Activated CD4-positive, alpha-beta T cell treated with anti-CD3 and anti-CD28 coated beads, Interleukin-2, Interleukin-6, amounts not matched to agents 100 ng/mL and 50 ng/mL, durations not matched to agents 16 hours and 8 hours (primary cell): ENCODE measurements around the gene THG1L.
"Not testable (repeated sequence)": the region's sequence is repeated elsewhere in the genome, so short reads cannot be mapped to it uniquely, and the experiment has no call there.

Experiments used
- DNase-seq: peaks from one replicate; pipeline ENCODE4 v3.0.0-alpha.2; 2020

Gene THG1L

GRCh38 chr5:157731272-157732129 lies at the start of gene THG1L:
TSS of gene THG1L (plus strand) at chr5:157731420. CDS start at chr5:157731441, 21 bp downstream.
- DNase-seq: peak; percentile 99

- no peak for DNase-seq
Observed at GRCh38 chr5:157682257-157682656, 49.0 kb upstream of the THG1L start.

- DNase-seq: not testable (repeated sequence)
Observed at GRCh38 chr5:157686276-157687197, 44.7 kb upstream of the THG1L start.

- DNase-seq: no peak
Observed at GRCh38 chr5:157687198-157687554, 44.0 kb upstream of the THG1L start.

GRCh38 chr5:157689942-157690689 lies 41.1 kb upstream of the THG1L start:
- peak; percentile 34 for DNase-seq

- DNase-seq: no peak
Observed at GRCh38 chr5:157690690-157691433, 40.4 kb upstream of the THG1L start.

- not testable (repeated sequence) for DNase-seq
Observed at GRCh38 chr5:157693816-157694215, 37.4 kb upstream of the THG1L start.

- DNase-seq: not testable (repeated sequence)
Observed at GRCh38 chr5:157696154-157696553, 35.1 kb upstream of the THG1L start.

- DNase-seq: not testable (repeated sequence)
Observed at GRCh38 chr5:157698674-157699073, 32.5 kb upstream of the THG1L start.

GRCh38 chr5:157703736-157704135 lies 27.5 kb upstream of the THG1L start:
- DNase-seq: no peak

GRCh38 chr5:157708866-157709265 lies 22.4 kb upstream of the THG1L start:
- DNase-seq: no peak

GRCh38 chr5:157709346-157709745 lies 21.9 kb upstream of the THG1L start:
- DNase-seq: no peak

GRCh38 chr5:157710431-157710830 lies 20.8 kb upstream of the THG1L start:
- DNase-seq: no peak

GRCh38 chr5:157710882-157711281 lies 20.3 kb upstream of the THG1L start:
- peak; percentile 47 for DNase-seq

- no peak for DNase-seq
Observed at GRCh38 chr5:157713830-157714595, 17.2 kb upstream of the THG1L start.

- no peak for DNase-seq
Observed at GRCh38 chr5:157714596-157714864, 16.7 kb upstream of the THG1L start.

- peak; percentile 69 for DNase-seq
Observed at GRCh38 chr5:157718519-157718918, 12.7 kb upstream of the THG1L start.

GRCh38 chr5:157719245-157719644 lies 12.0 kb upstream of the THG1L start:
- DNase-seq: no peak

- no peak for DNase-seq
Observed at GRCh38 chr5:157721159-157721558, 10.1 kb upstream of the THG1L start.

- not testable (repeated sequence) for DNase-seq
Observed at GRCh38 chr5:157722895-157723294, 8.3 kb upstream of the THG1L start.

GRCh38 chr5:157726607-157727006 lies 4.6 kb upstream of the THG1L start:
- not testable (repeated sequence) for DNase-seq

- DNase-seq: not testable (repeated sequence)
Observed at GRCh38 chr5:157727858-157728257, 3.4 kb upstream of the THG1L start.
